Lower leg skin (tissue), 3 donors: ENCODE measurements around the gene CAMTA1.

Experiments
- POLR2A ChIP-seq, 2 donors: fragments of 450-650 bp; IDR thresholded peaks; one replicate each; pipeline ENCODE4 v1.6.1; 2016 to 2017; ENCODE audit warnings: antibody characterized with exemption in 2 of 2, mild to moderate bottlenecking in 1 of 2, moderate library complexity in 1 of 2
- TF ChIP-seq, protein P1 (sequence below), 3 donors: fragments of 450-650 bp; IDR thresholded peaks; one replicate each; pipeline ENCODE4 v1.5.1; 2016; ENCODE audit warnings: antibody characterized with exemption in 3 of 3, mild to moderate bottlenecking in 3 of 3, moderate library complexity in 2 of 3

DNA sequence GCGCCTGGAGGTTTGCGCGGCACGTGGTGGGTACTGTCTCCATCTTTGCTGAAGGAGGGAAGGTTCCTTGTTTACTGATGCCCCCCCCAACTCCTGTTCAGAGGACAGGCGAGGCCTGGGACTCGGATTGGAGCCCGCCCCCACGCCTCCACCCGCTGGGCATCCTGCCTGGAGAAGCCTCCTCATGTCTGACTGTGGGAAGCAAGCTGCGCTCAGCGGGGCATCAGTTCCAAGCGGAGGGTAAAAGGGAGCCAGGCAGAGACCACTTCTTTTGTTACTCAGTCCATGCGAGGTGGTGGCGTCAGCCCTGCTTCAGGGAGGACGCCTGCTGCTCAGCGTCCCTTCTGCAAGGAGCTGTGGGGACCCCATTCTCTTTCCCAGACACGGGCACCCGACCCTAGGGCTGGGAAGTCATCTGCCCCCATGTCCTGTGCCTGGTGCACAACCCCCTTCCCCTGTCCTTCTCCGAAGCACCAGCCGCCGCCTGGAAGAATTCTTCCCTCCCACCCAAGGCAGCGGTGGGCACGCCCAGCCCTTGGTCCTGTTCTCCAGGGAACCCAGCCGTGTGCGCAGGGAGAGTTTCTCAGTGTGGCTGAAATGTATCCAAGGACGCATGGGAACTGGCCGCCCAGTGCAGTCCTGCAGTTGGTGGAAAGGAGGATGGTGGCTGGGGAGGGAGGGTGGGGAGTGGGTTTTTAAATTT lies 414.0 kb downstream of the CAMTA1 start:
- TF ChIP-seq, protein P1, sequence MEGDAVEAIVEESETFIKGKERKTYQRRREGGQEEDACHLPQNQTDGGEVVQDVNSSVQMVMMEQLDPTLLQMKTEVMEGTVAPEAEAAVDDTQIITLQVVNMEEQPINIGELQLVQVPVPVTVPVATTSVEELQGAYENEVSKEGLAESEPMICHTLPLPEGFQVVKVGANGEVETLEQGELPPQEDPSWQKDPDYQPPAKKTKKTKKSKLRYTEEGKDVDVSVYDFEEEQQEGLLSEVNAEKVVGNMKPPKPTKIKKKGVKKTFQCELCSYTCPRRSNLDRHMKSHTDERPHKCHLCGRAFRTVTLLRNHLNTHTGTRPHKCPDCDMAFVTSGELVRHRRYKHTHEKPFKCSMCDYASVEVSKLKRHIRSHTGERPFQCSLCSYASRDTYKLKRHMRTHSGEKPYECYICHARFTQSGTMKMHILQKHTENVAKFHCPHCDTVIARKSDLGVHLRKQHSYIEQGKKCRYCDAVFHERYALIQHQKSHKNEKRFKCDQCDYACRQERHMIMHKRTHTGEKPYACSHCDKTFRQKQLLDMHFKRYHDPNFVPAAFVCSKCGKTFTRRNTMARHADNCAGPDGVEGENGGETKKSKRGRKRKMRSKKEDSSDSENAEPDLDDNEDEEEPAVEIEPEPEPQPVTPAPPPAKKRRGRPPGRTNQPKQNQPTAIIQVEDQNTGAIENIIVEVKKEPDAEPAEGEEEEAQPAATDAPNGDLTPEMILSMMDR (IDR thresholded peaks at IDR 0.05) = no peak
- no peak for TF ChIP-seq POLR2A (IDR thresholded peaks at IDR 0.05)
